Psoas muscle (tissue), 8 donors: ENCODE measurements around the gene COL6A2. TPM values are rescaled to one million over a fixed set of nuclear protein-coding genes. Genes with fewer than 3 reads are reported as not detected.

ENCODE experiments used
- ATAC-seq, 4 donors: fragments of 200-7000 bp; cut with Tn5 transposase; one replicate each; pipeline ENCODE4 v1.9.1; 2020; ENCODE audit warnings: moderate library complexity in 3 of 4, mild to moderate bottlenecking in 2 of 4
- DNase-seq, 2 donors: peaks; one replicate each; pipeline ENCODE4 v3.0.0-alpha.2; 2020
- H3K27ac ChIP-seq: fragments of 200-600 bp; one replicate; pipeline ENCODE4 v1.8.0; 2022
- H3K27me3 ChIP-seq, 3 donors: fragments of 200-600 bp in 1 of 3; one replicate each; pipeline versions ENCODE4 v1.6.1 to v1.8.0; 2013 to 2022; ENCODE audit warnings: low read length in 2 of 3, mild to moderate bottlenecking in 2 of 3, moderate library complexity in 1 of 3; ENCODE audit not compliant: insufficient read depth in 3 of 3
- H3K36me3 ChIP-seq, 2 donors: fragments of 200-600 bp in 1 of 2; one replicate each; pipeline versions ENCODE4 v1.6.1 to v1.8.0; 2013 to 2022; ENCODE audit warnings: low read depth in 1 of 2, mild to moderate bottlenecking in 1 of 2, moderate library complexity in 1 of 2; ENCODE audit not compliant: insufficient read depth in 1 of 2
- H3K4me1 ChIP-seq: fragments of 200-600 bp; one replicate; pipeline ENCODE4 v1.8.0; 2022
- H3K4me3 ChIP-seq: fragments of 200-600 bp; one replicate; pipeline ENCODE4 v1.8.0; 2022; ENCODE audit warnings: mild to moderate bottlenecking
- H3K9me3 ChIP-seq: fragments of 200-600 bp; one replicate; pipeline ENCODE4 v1.8.0; 2022
- CTCF ChIP-seq: fragments of 200-600 bp; IDR thresholded peaks from one replicate; pipeline ENCODE4 v1.8.0; 2022; ENCODE audit warnings: antibody characterized with exemption
- WGBS, 3 donors: extraction: QIAGEN DNeasy Blood & Tissue Kit; methylation state at CpG; one replicate each; pipeline versions ENCODE4 v1.1.6 to v1.1.7; 2013; 5-methylcytosine and 5-hydroxymethylcytosine counted together
- intact Hi-C, 2 donors: fragments of 100-400 bp; cut with DNase I; formaldehyde crosslinking; loops; one replicate each; pipeline versions ENCODE4 v1.11.0 to v1.14.2; 2022
- polyA plus RNA-seq, 3 donors: library from polyadenylated mRNA; stranded (reverse); fragments of 200-250 nt; gene quantifications; one replicate each; pipeline ENCODE4 v1.2.3, GENCODE V29; 2013
- total RNA-seq, 4 donors: library from RNA; stranded (reverse); fragmentation: NEBNext Ultra II Directional in 2 of 4; extraction: Animal tissue kit (Norgen Biotek cat#: 25700) in 2 of 4; gene quantifications; one replicate each; pipeline versions ENCODE4 v1.2.1 to v1.2.4, GENCODE V29; 2021 to 2023
- donor health status: healthy with polysubstance abuse.
- donor health status: DM: no; HTN: no; CAD: no; lungs with moderate emphysema.
- donor health status: Bipolar disorder and iron deficiency.
- donor health status: healthy.
- donor health status: DM: yes; HTN: yes; CAD: no.
- donor health status: DM: no; HTN: no; CAD: no.
- donor health status: DM: no; HTN: no; CAD: no.
- donor health status: DM: yes; HTN: yes; CAD: no.

The COL6A2 gene
- total and polyA plus RNA-seq, 7 donors: 29.8 to 122 (median 58.8) TPM

- no peaks in the 10 kb centered on the region for H3K36me3 ChIP-seq
- peaks cover 0 to 35% (median 14%) of the 10 kb centered on the region in 3 donors for H3K27me3 ChIP-seq
- 82 to 96% (median 89%) methylated on average over 10 of the region's 10 CpGs for WGBS, 3 donors
- ATAC-seq (no peak), DNase-seq (no peak)
- no peak for TF ChIP-seq CTCF
- no peak overlapping the region for H3K27ac ChIP-seq
- intact Hi-C loops: no loop called here
- H3K4me1 ChIP-seq: no peaks in the 10 kb centered on the region
- no peaks in the 10 kb centered on the region for H3K9me3 ChIP-seq
- H3K4me3 ChIP-seq: no peak overlapping the region
Measured at GRCh38 chr21:46054031-46054430, 43.9 kb upstream of the COL6A2 start.

- Histone ChIP-seq H3K9me3 (no peaks in the 10 kb centered on the region), H3K36me3 (no peaks in the 10 kb centered on the region), H3K27me3 (peaks cover 0 to 30% (median 14%) of the 10 kb centered on the region in 3 donors), H3K4me3 (no peak overlapping the region), H3K4me1 (no peaks in the 10 kb centered on the region), H3K27ac (no peak overlapping the region)
- DNase-seq (no peak), ATAC-seq (no peak)
- TF ChIP-seq CTCF: no peak
- 36 to 58% (median 40%) methylated on average over 12 of the region's 12 CpGs for WGBS, 3 donors
- intact Hi-C loops: no loop called here
Measured at GRCh38 chr21:46054451-46054881, 43.4 kb upstream of the COL6A2 start.

- TF ChIP-seq CTCF: no peak
- H3K4me3 ChIP-seq: no peak overlapping the region
- no peaks in the 10 kb centered on the region for H3K4me1 ChIP-seq
- no peaks in the 10 kb centered on the region for H3K36me3 ChIP-seq
- peaks cover 0 to 20% (median 14%) of the 10 kb centered on the region in 3 donors for H3K27me3 ChIP-seq
- intact Hi-C loops: no loop called here
- ATAC-seq (peak in 3 of 4 donors; percentile 23 to 24 (median 24)), DNase-seq (peak; percentile 61 to 69)
- no peaks in the 10 kb centered on the region for H3K9me3 ChIP-seq
- H3K27ac ChIP-seq: peak overlapping the region; percentile 64
- WGBS, 3 donors: 47 to 74% (median 70%) methylated on average over 22 to 23 of the region's 23 CpGs
Measured at GRCh38 chr21:46055863-46056281, 42.0 kb upstream of the COL6A2 start.

- ATAC-seq (peak; percentile 68 to 81 (median 72)), DNase-seq (peak; percentile 87 to 89)
- intact Hi-C loops: no loop called here
- H3K27me3 ChIP-seq: peaks cover 0 to 24% (median 10%) of the 10 kb centered on the region in 3 donors
- no peaks in the 10 kb centered on the region for H3K36me3 ChIP-seq
- 19 to 37% (median 29%) methylated on average over 26 of the region's 26 CpGs for WGBS, 3 donors
- no peak for TF ChIP-seq CTCF
- no peak overlapping the region for H3K4me3 ChIP-seq
- no peaks in the 10 kb centered on the region for H3K4me1 ChIP-seq
- H3K9me3 ChIP-seq: no peaks in the 10 kb centered on the region
- H3K27ac ChIP-seq: peak overlapping the region; percentile 64
Measured at GRCh38 chr21:46056450-46056903, 41.4 kb upstream of the COL6A2 start.
